Measurements from ENCODE around the gene ARMC3. TPM values are rescaled to one million over a fixed set of nuclear protein-coding genes. Genes with fewer than 3 reads are reported as not detected.
A peak's percentile ranks its signal among the peaks of the same experiment; 100 is the strongest.

ARMC3 gene
- total RNA-seq, 1 donor from 2014 or later = not detected

DNA sequence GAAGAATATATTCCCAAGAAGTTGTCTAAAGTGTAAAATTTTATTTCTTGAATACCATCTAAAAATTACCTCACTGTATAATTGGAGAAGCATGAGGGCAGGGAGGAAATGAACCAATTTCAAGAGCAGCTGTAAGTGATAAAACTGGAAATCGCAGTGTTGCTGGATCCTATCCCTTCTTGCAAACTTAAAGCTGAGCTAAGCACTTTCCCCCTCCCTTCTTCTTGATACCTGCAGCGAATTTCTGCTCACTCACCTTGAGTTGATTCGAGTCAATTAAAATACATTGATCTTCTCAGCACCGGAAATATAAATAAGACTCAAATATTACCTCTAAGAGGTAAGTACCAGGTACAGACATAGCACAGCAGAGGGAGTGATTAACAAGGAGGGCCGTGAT lies 65.5 kb downstream of the ARMC3 start:
- DNase-seq = no peak

DNA sequence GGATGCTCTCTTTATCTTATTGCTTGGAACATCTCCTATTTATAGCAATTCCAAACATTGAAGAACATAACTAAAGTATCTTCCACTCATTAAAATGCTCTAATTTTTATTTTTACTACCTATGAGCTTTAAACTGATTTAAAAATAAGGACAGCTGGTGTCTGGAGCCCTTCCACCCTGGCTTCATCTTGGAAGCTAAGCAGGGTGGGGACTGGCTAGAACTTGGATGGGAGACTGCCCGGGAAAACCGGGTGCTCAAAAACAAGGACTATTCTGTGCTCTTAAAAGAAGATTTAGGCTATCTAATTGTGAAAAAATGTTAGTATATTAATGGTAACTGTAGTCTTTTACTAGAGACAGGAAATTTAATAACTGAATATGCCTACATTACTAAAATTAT lies 69.2 kb downstream of the ARMC3 start:
- no peak for DNase-seq

DNA sequence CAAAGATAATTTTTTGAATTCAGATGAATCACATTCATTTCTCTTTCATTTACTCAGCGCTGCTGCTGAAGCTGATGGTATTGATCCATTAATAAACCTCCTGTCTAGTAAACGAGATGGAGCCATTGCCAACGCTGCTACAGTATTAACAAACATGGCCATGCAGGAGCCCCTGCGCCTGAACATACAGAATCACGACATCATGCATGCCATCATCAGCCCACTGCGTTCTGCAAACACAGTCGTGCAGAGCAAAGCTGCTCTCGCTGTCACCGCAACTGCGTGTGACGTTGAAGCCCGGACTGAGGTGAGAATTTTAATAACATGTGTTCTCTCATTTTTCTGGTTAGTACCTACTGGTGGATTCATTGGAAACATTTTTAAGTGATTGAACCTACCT lies 70.2 kb downstream of the ARMC3 start:
- DNase-seq = no peak

DNA sequence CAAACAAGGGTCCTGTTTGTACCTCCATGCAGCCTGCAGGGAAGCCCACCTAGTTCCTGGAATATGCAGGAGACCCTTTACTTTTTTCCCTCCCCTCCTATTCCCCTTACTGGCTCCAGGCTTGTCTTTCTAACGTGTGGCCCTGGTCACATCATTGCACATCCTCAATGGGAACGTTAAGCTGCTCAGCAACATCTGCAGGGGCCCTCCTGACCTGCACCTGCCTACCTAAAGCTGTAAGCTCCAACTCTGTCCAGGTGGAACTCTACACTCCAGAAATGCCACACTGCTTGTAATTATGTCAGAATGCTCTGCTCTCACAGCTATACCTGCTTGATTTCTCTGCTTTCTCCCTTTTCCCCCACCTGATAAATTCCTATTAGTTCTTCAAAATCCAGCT lies 72.1 kb downstream of the ARMC3 start:
- DNase-seq = no peak

DNA sequence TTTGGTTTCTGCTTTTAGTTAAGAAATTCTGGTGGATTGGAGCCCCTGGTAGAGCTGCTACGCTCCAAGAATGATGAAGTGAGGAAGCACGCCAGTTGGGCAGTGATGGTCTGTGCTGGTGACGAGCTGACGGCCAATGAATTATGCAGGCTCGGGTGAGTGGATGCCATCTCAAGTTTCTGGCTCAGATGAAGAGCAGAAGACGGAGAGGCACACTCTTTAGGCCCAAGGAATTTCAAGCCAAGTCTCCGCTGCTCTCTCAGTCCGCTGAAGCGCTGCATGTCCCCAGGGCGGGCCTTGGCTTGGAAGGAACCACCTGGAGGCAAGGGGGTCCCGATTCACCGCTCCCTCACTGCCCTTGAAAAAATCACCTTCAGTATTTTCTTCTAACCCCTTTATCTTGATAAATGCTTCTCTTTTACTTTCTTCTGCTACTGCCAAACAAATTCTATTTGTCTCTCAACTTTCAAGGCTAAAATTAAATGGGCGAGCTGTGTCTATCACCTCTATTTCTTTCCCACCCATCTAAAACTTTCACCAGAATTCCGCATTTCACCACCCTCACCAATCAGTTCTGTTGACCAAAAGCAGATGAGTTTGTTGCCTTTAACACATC lies 74.2 kb downstream of the ARMC3 start:
- DNase-seq = no peak

DNA sequence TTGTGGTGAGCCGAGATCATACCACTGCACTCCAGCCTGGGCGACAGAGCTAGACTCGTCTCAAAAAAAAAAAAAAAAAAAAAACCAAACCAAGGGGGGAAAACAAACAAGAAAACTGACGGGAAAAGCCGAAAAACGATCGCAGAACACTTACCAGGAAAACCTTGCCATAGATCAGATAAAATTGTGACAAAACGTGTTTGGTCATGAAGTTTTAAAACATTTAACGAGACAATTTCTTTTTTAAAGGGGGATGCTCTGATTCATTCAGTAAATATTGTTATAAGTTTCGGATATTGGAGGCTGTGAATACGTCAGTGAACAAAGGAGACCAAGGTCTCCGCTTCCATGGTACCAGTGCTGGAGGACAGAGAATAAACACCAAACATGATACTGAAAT lies 77.3 kb downstream of the ARMC3 start:
- DNase-seq = no peak

DNA sequence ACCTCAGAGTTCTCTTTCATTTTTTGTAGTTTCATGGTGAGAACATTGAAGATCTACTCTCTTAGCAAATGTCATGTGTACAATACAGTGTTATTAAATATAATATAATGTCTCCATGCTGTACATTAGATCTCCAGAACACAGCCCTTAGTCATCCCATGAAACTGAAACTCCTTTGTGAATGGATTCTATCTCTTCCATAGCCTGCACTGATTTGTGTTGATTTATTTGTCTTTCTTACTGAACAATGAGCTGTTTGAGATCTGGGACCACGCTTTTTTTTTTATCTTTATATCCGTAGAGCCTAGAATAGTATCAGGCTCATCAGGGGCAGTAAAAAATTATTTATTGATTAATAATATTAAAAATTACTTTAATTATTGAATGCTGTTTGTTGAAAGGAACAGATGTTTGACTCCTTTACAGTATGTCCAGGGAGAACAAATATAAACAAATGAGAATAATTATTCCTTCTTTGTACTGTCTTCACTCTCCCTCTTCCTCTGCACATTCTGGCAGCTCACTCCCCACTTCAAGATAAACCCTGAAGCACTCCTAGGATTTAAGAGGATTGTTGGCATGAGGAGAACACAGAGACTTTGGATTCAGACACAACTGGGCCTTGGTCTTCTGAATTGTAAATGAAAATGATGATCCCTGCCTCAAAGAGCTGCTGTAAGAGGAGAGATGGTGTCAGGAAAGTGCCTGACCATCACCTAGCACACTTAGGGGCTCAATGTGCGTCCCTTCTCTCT lies 85.9 kb downstream of the ARMC3 start:
- peak; percentile 2 for DNase-seq

DNA sequence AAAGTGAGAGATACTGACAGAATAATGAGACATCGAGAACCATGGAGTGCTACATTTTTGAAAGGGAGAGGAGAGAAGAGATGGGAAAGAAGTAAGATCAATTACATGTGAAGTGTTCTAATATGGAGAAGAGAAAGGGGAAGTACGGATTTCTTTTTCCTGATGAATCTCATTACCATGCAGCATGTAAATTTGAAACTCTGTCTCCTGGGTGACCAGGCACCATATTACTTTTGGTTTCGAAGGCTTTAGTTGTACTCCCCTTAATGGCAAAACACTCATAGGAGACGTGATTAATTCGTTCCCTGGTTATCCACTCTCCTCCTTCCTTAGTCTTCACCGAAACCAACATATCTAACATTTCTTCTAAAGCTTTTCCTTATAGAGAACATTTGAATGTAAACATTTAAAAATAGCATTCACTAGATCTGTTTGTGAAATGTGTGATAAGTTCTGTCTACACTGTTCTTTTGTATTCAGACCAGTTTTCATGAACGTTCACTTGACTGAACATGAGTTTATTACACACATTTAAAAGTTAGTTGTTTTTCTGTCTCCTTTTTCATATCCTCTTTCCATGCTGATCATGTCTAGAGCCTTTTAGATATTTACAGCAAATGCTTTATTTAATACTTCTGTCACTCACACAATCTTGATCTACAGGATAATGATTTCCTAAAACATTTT lies 87.3 kb downstream of the ARMC3 start:
- DNase-seq = no peak

DNA sequence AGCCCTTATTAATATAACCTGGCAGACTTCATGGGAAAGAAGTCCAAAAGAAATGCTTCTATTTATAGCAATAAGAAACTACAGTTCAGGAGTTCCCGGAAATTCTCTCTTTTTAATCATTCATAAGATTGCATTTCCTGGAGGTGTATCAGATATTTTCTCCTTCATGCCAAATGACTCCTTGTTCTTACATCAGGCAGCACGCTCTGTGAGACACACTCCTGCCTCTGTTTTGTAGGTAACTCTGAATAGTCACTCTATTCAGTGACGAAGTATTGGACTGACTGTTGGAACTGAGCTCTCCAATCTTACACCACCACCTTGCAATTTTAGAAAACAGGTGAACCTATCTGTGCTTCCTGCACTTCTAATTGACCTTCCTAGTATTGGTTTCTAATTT lies 88.8 kb downstream of the ARMC3 start:
- DNase-seq = no peak

DNA sequence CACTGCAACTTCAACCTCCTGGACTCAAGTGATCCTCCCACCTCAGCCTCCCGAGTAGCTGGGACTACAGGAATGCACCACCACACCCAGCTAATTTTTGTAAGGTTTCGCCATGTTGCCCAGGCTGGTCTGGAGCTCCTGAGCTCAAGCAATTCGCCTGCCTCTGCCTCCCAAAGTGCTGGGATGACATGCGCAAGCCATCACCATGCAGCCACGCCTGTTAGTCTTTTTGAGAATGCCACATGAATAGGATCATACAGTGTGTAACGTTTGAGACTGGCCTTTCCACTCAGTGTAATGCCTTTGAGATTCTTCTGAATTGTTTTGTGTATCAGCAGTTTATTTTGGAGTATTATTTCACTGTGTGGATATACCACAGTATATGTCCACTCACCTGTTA lies 91.8 kb downstream of the ARMC3 start:
- no peak for DNase-seq

DNA sequence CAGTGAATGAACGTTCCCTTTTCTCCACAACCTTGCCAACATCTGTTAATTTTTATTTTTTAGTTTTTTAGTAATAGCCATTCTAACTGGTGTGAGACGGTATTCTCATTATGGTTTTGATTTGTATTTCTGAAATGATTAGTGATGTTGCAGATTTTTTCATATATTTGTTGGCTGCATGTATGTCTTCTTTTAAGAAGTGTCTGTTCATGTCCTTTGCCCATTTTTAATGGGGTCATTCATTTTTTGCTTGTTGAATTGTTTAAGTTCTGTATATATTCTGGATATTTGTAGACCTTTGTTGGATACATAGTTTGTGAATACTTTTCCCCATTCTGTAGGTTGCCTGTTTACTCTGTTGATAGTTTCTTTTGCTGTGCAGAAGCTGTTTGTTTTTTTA lies 93.6 kb downstream of the ARMC3 start:
- DNase-seq = no peak

DNA sequence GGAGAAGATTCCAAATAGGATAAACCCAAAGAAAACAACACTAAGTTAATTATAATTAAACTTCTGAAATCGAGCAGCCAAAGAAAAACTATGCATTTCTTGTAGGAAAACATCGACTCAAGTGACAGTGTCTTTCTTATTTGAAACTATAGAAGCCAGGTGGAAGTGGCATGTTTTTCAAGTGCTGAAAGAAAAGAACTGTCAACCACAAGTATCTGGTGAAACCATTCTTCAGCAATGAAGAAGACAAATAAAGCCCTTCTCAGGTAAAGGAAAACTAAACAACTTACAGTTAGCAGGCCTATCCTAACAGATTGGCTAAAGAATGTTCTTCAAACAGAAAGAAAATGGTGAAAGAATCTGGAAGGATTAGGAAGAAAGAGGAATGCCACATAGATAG lies 96.1 kb downstream of the ARMC3 start:
- DNase-seq = no peak

DNA sequence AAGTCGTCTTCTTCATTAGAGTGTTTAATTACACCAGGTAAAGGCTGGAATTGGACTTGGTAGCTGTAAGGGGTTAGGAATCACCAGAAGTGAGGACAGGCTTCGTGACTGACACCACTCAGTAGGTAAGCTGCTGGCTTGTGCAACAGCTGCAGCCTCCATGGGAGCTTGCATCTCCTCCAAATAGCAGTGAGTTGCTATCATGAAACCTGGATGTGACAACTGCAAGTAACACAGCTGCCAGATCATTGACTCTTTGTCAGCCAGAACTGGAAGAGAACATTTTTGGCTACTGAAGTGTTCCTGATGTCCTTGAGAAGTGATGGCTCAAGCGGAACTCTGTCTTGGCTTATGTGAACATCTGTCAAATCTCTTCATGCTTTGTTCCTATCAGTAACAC lies 103.5 kb downstream of the ARMC3 start:
- DNase-seq = no peak

DNA sequence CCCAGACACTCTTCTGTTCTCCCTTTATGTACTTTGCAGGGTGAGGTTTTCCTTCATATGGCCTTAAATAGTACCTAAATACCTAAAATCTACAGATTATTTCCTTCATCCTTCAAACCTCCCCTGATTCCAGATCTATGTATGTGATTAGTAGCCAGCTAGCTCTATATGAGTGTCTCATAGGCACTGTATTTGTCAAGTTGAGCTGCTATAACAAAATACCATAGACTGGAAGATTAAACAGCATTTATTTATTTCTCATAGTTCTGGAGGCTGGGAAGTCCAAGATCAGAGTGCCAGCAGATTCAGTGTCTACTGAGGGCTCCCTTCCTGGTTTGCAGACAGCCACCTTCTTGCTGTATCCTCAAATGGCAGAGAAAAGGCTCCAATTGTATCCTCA lies 106.9 kb downstream of the ARMC3 start:
- DNase-seq = no peak

DNA sequence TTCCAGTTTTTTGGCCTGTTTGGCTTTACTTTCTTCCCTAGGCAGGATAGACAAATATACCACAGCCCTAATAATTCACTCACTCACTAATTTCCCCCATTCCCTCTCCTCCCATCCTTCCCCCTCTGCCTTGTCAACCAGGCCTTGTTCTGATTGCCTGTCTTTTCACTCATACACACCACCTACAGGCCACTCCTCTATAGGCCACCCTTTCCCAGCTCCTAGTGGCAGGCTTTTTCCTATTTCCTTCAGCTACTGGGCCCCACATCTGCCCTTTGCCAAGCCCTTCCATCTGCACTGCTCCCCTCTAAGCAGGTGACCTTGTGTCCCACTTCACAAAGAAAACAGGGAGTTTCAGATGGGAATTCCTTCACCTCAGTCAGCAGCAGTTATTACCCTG lies 107.7 kb downstream of the ARMC3 start:
- DNase-seq = no peak

DNA sequence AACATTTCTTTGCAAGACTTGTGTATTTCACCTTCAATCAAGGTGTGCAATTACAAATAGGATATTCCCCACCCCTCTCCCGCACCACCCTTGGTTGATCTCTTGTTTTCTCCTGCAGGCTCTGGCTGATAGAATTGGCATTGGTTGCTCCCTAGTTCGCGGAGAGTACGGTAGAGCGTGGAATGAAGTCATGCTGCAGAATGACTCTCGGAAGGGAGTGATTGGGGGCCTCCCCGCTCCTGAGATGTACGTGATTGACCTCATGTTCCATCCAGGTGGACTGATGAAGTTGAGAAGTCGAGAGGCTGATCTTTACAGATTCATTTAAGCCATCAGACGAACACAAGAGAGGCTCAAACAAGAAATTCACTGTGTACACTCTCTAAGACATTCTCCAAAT lies 109.3 kb downstream of the ARMC3 start:
- no peak for DNase-seq

DNA sequence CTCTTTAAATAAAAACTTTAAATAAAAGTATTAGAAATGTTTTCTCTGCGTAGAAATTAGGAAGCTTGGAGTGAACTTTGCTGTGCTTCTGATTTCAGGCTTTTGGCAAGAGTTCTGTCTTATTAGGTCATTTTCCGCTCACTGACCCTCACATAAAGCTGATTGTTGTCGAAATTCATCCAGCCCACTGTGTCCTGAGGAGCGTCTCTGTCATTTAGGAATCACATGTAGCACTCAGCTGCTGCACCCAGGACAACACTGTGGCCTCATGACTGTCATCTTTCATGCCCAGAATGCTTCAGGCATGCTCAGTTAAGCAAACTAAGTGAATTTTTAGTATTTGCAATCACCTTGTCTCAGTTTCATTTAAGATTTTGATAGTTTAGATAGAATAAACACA lies 109.7 kb downstream of the ARMC3 start:
- no peak for DNase-seq

DNA sequence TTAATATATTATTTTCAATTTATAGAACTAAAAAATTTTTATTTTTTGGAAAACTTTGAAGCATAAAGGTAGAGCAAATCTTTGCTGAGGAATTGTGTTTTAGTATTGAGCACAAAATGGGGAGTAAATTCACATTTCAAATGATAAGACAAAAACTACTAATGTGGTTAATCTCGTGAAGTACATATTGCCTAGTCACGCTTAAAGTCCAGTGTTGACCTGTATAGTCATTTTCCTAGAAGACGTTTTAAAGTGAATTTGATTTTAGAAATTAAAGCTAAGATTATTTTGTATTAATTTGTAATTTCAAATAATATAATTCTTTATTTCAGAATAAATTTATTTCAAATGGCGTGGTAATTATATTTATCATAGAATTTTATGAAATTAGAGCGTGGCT lies 110.3 kb downstream of the ARMC3 start:
- DNase-seq = no peak

DNA sequence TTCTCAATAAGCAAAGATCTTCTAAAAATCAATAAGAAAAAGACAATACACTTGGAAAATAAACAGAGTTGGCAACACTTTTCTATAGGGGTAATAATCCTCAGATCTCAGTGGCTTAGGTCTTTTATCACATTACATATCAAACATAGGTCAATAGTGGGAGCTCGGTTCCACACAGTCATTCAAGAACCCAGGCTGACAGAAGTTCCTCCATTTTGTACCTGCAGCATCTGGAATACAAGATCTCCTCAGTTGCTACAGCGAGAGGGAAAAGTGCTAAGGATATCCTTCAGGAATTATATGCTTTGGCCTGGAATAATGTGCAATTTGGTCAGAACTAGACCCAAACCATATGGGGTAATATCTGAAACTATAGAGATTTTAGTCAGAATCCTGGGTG lies 112.1 kb downstream of the ARMC3 start:
- DNase-seq = no peak

DNA sequence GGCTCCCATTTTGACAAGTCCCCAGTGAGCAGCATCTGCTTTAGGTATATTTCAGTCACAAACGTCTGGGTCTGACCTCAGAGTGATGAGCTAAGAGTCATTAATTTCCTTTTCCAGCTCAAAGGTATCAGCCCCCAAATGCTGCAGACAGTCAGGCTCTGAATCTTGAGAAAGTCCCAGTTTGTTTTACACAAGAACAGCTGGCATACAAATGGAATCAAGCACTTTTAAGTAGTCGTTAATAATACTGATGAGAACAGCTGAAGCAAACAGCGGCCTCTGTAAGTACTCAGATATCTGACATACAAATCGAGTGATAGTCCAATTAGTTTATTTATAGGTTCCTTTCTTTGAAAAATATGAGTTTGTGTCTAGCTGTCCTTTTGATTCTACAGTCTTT lies 118.2 kb downstream of the ARMC3 start:
- DNase-seq = no peak

DNA sequence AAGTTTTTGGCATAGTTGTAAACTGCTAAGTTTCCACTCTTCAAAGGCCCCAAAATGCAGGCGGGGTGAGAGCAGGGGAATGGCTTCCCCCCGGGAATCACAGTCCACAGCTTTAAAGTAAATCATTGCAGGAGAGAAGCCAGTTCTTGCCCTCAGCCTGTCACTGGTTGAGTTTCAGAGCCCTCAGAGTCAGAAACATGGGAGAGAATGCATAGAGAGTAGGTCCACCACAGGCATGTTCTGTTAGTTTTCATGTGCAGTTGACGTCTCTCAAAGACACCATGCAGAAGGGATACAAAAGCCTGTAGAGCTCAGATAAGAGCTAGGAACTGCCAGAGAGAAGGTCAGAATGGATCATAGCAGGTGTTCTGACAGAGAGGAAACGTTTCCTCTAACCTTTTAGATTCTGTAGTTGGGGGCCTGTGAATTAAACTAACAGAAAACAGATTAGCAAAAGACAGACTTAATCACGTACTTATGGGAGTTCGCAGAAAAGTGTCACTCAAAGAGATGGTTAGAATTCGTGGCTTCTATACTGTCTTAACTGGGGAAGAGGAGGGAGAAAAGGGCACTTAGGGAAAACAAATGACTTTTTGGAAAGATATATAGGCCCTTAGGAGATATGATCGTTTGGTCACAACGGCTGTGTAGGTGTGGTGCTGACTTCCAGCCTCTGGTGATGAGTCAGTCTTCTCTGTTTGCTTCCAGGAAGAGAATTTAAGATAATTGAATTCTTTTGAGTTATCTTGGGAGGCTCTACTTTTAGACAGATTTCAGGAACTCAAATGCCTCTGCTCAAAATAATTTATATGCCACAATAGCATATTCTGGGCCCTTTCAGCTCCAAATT lies 119.6 kb downstream of the ARMC3 start:
- no peak for DNase-seq

DNA sequence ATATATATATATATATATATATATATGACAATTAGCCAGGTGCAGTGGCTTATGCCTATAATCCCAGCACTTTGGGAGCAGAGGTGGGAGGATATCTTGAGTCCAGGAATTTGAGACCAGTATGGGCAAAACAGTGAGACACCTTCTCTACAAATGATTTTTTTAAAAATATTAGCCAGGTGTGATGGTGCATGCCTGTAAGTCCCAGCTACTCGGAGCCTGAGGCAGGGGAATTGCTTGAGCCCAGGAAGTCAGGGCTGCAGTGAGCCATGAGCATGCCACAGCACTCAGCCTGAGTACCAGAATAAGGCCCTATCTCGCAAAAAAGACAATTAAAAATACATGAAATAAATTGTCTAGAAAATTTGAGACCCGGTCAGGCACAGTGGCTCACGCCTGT lies 120.3 kb downstream of the ARMC3 start:
- DNase-seq = no peak

DNA sequence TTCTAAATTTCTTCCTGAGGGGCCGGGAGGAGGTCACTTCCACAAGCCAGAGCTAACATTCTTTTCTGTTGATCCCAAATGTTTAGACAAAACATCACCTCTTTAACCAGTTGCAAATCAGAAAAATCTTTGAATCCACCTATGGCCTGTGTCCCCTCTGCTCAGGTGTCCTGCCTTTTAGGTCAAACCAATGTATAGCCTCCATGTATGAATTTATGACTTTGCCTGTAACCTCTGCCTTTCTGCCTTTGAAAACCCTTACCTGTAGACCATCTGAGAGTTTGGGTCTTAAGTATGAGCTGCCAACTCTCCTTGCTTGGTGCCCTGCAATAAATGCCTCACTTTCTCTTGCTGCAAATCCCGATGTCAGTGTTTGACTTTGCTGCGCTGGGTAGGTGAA lies 123.4 kb downstream of the ARMC3 start:
- DNase-seq = no peak

All from skin of body (tissue), 2 donors.